Urothelium cell line (cell line): ENCODE data around the gene SSBP4.
A peak's percentile ranks its signal among the peaks of the same experiment; 100 is the strongest.
"Not testable (repeated sequence)": the region's sequence is repeated elsewhere in the genome, so short reads cannot be mapped to it uniquely, and the experiment has no call there.

ENCODE experiments used
- DNase-seq: peaks from one replicate; pipeline ENCODE4 v3.0.0; 2011; ENCODE audit warnings: low spot score, mixed read lengths
- FAIRE-seq: peaks from 2 replicates; lab custom pipeline; 2011; peaks lifted over from hg19 to GRCh38; lab: Jason Lieb, UNC

SSBP4 gene

GRCh38 chr19:18419195-18419698 is at the start of gene SSBP4:
Gene SSBP4 (plus strand): TSS chr19:18419398. CDS start chr19:18419649, 251 bp downstream.
- DNase-seq, result peak; percentile 84

DNA sequence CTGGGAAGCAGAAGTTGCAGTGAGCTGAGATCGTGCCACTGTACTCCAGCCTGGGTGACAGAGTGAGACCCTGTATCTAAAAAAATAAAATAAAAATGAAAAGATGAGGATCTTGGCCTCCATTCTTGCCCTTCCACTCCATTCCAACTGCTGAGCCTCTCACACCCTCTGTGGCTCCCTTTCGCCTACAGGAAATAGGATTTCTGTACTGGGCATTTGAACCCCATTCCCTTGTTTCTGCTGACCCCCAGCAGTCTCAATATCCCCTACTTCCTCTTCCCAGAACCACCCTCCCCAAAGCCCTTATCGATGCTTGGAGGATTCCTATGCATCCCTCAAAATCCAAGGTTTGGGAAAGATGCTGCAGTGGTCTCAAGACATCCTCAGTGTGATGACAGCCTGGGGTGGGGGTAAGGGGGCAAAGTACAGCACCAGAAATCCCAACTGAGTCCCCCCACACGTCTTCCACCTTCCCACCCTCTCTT is 45.7 kb upstream of the SSBP4 start:
- no peak for DNase-seq
- no peak for FAIRE-seq

More at GRCh38 chr19:18419195-18419698, at the start of gene SSBP4:
- FAIRE-seq, result no peak

DNA sequence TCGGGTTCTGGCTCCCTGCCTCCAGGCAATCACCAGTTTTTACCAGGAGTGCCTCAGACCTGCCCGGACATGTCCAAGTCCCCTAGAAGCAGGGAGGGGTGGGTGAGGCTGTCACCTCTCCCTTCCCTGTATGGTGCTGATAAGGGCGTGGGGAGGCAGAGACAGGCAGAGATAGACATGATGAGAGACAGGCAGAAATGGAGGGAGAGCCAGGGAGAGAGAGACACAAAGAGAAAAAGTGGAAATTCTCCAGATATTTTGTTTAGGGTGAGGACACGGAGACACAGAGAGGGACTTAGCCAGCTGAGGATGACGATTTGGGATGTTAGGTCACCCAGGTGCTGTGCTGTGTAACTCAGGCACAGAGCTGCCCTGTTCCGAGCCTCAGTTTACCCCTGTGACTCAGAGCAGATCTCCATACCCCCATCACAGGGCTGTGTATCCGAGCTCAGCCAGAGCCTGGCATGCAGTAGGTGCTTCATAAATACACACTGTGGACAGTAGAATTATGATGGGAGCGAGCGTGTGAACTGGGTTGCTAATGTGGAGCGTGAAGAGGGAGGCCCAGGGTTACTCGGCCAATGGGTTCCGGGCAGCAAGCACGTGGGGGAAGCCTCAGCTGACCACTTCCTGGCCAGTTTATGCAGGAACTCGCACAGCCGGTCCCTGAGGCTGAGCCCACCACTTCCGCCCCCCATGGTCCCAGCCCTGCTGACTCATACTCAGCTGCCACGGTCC is 45.1 kb upstream of the SSBP4 start:
- FAIRE-seq, result no peak

GRCh38 chr19:18377026-18377425 is 42.2 kb upstream of the SSBP4 start:
- FAIRE-seq (no peak), DNase-seq (no peak)

More for the DNA sequence above, 45.1 kb upstream of the SSBP4 start:
- DNase-seq, result peak; percentile 89

DNA sequence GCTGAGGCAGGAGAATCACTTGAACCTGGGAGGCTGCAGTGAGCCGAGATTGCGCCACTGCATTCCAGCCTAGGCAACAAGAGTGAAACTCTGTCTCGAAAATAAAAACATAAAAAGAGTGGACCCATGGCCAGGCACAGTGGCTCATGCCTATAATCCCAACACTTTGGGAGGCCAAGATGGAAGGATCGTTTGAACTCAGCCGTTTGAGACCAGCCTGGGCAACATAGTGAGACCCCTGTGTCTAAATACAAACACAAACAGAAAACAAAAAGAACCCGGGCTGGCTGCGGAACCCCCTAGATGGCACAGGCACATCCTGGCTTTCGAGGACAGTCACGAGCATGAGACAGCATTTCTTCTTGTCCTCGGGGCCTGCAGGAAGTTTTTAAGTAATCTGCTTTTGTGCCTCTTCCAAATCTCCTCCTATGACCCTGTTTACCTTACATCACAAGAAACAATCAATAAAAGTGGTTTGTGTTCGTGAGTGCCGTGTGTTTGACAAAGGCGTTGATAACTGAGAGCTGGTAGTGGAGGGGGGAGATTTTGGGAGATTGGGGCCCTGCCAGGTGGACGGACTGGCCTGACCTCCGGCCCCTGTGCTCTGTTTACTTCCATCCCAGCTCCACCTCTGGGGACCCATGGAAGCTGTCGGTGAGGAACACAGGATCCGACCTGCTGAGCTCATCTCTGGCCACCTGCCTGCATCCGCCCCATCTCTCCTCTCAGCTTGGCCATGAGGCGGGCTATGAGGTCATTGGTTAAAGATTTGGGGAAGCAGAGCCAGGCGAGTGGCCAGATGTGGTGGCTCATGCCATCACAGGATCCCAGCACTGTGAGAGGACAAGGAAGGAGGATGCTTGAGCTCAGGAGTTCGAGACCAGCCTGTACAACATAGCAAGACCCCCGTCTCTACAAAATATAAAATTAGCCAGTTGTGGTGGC is 39.1 kb upstream of the SSBP4 start:
- no peak for FAIRE-seq
- peak; percentile 78 for DNase-seq

DNA sequence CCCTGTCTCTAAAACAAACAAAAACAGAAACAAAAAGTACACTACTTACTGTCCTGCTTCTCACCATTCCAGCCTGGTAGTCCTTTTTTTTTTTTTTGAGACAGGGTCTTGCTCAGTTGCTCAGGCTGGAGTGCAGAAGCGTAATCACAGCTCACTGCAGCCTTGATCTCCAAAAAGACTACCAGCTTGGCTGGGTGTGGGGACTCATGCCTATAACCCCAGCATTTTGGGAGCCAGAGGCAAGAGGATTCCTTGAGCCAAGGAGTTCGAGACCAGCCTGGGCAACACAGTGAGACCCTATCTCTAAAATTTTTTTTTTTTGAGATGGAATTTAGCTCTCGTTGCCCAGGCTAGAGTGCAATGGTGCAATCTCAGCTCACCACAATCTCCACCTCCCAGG is 38.4 kb upstream of the SSBP4 start:
- DNase-seq, result no peak
- no peak for FAIRE-seq

- not testable (repeated sequence) for DNase-seq, FAIRE-seq
Measured at GRCh38 chr19:18383622-18384021, 35.6 kb upstream of the SSBP4 start.

DNA sequence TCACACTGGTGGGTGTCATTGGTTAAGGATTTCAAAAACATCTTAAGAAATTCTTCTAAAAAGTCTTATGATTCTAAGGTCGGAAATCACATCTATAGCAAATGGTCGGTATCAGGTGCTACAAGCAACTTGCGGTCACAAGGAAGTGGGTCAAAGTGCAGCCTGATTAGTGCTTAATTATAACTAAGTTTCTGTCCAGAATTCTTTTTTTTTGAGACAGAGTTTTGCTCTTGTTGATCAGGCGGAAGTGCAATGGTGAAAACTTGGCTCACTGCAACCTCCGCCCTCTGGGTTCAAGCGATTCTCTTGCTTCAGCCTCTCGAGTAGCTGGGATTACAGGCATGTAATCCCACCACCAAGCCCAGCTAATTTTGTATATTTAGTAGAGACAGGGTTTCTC is 34.4 kb upstream of the SSBP4 start:
- FAIRE-seq, result no peak
- no peak for DNase-seq

GRCh38 chr19:18385359-18385674 is 33.9 kb upstream of the SSBP4 start:
- DNase-seq, result no peak
- FAIRE-seq, result no peak

- DNase-seq (peak; percentile 63), FAIRE-seq (no peak)
Measured at GRCh38 chr19:18385675-18386542, 33.3 kb upstream of the SSBP4 start, which contains the start of gene GDF15. Gene GDF15 (plus strand): TSS chr19:18386158. CDS start chr19:18386190, 32 bp downstream.

DNA sequence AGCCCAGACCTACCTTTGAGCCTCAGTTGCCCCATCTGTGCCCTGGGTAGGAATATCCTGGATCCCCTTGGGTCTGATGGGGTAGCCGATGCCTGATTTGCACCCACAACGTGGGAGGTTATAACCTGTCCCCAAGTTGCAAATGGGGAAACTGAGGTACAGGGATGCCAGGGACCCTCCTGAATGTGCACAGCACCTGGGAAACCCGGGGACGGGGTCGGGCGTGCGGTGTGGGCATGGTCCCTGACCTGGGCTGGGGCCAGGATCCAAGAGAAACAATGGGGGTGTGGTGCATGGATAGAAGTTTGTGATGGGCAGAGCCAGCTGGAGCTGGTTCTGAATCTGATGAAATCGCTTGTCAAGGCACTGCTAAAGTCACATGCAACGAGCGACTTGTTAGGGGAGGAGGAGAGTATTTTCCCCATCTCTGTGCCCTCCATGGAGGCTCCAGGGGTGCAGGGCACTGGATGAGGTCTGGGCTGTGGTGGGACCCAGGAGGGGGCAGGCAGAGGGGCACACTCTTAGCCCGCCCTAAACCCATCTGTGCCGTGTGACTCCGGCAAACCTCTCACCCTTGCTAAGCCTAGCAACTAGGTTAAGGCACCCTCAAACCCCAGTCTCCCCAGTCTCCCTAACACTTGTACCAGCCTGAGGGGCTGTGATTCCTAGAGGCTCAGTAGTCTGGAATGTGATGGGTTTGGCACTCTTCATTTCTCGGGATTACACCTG is 32.5 kb upstream of the SSBP4 start:
- DNase-seq, result no peak
- FAIRE-seq, result no peak

GRCh38 chr19:18388100-18388959 is 30.9 kb upstream of the SSBP4 start:
- FAIRE-seq (peak; percentile 42), DNase-seq (peak; percentile 78)

GRCh38 chr19:18388960-18389725 is 30.1 kb upstream of the SSBP4 start:
- FAIRE-seq, result no peak
- no peak for DNase-seq

DNA sequence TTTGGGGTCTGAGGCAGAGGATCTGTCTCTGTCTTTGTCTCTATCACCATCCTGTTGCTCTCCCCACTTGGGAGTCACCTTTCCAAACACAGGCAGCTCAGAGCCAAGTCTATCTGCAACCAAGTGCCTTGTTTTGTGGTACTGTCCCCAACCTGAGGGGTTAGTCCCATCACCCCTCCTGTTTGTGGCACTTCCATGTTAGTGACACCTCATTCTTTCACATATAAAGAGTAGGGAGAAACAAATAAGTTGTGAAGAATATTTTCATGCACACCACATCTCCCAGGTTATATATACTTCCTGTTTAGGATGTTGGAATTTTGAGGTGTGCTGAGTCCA is 29.5 kb upstream of the SSBP4 start:
- FAIRE-seq (no peak), DNase-seq (no peak)

DNA sequence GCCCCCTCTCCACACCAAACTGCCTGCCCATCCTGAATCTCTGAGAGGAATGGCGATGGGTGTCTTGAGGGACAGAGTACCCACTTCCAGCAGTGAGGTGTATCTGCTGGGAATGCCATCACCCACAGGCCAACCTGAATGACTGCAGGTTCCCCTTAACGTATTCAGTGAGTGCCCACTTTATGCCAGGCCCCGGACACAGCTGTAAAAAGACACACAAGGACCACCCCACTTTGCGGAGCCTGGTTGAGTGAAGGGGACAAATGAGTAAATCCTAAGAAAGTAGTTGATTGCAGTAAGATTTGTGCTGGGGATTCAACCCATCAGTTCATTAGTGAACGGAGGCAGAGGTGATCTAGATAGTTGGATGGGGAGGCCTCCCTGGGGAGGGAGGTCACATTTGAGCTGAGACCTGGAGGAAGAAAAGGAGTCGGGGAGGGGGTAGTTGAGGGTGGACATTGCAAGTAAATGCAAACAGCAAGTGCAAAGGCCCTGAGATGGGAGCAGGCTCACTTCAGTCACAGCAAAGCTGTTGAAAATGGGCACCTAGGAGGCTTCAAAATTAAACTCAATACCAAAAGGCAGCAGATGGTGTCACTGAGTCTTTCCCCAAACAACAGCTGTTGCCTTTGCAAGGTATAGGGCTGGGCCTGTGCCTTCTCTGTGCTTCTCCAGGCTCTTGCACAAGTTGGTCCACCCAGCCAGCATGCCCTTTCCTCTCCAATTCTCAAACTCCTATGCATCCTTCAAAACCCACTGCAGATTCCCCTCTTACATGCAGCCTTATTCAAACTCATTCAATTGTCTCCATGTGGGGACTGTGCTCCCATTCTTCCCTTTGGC is 28.9 kb upstream of the SSBP4 start:
- FAIRE-seq, result no peak
- no peak for DNase-seq

DNA sequence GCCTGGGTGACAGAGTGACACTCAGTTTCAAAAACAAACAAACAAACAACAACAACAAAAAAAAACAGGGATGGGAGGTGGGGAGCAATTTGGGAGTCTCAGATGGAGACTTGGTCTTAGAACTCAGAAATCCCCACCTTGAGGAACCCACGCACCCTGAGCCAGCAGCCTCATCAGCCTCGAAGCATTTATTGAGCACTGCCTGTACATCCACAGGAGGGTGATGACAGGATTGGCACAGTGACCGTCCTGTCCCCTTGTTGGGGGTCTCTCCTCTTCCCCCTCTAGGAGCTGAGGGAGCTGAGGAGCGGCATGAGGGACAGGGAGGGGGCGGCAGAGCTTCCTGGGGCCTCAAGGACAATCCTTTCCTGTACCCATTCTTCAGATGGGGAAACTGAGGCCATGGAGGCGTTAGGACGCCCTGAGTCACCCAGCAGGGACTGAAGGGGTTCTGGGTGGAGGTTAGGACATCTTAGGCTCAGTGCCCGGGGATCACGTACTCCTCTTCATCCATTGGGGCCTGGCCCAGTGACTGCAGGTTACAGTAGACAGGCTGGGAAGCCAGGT is 27.6 kb upstream of the SSBP4 start:
- FAIRE-seq (no peak), DNase-seq (no peak)

GRCh38 chr19:18392417-18392816 is 26.8 kb upstream of the SSBP4 start:
- no peak for FAIRE-seq
- no peak for DNase-seq
